HCT116 (cell line): ENCODE data around the gene NTSR1.

Experiments
- CEBPB ChIP-seq: IDR thresholded peaks from 2 replicates; pipeline ENCODE4 v1.6.1; 2012; ENCODE audit warnings: low read depth
- EZH2 ChIP-seq: fragments of 200-600 bp; sonication (generic); IDR thresholded peaks from 2 replicates; pipeline ENCODE4 v1.6.1; 2017; ENCODE audit warnings: antibody characterized with exemption, mixed run types
- EZH2phosphoT487 ChIP-seq: fragments of 200-600 bp; IDR thresholded peaks from 2 replicates; pipeline ENCODE4 v1.6.1; 2018; ENCODE audit warnings: antibody characterized with exemption, borderline replicate concordance
- POLR2A ChIP-seq: IDR thresholded peaks from 2 replicates; pipeline ENCODE4 v1.7.0; 2011; ENCODE audit warnings: borderline replicate concordance; ENCODE audit not compliant: insufficient read depth, insufficient read length; ENCODE audit errors: extremely low read depth
- POLR2AphosphoS5 ChIP-seq: IDR thresholded peaks from 2 replicates; pipeline ENCODE4 v1.6.1; 2011; ENCODE audit warnings: mild to moderate bottlenecking, low read depth, low read length, moderate library complexity
- SIN3A ChIP-seq: IDR thresholded peaks from 2 replicates; pipeline ENCODE4 v1.6.1; 2012; ENCODE audit warnings: low read depth
- TCF7L2 ChIP-seq: IDR thresholded peaks from 2 replicates; pipeline ENCODE4 v1.7.0; 2011; ENCODE audit warnings: borderline replicate concordance, inconsistent platforms; ENCODE audit not compliant: insufficient read depth, insufficient read length; ENCODE audit errors: extremely low read depth
- TF ChIP-seq, protein P1 (sequence below), 3 experiments: fragments of 200-600 bp in 1 of 3; sonication (generic) in 1 of 3; IDR thresholded peaks in 2 of 3; conservative IDR thresholded peaks in 1 of 3; 2 replicates each; pipeline ENCODE4 v1.5.1; 2012 to 2017; ENCODE audit warnings: low read depth in 2 of 3, low read length in 2 of 3, antibody characterized with exemption in 1 of 3, borderline replicate concordance in 1 of 3, control low read depth in 1 of 3, mild to moderate bottlenecking in 1 of 3, mixed read lengths in 1 of 3, mixed run types in 1 of 3, moderate library complexity in 1 of 3; ENCODE audit not compliant: insufficient read depth in 1 of 3
- TF ChIP-seq, protein P2 (sequence below): IDR thresholded peaks from 2 replicates; pipeline ENCODE4 v1.6.1; 2012
- TF ChIP-seq, protein P3 (sequence below): IDR thresholded peaks from 2 replicates; pipeline ENCODE4 v1.6.1; 2012

DNA sequence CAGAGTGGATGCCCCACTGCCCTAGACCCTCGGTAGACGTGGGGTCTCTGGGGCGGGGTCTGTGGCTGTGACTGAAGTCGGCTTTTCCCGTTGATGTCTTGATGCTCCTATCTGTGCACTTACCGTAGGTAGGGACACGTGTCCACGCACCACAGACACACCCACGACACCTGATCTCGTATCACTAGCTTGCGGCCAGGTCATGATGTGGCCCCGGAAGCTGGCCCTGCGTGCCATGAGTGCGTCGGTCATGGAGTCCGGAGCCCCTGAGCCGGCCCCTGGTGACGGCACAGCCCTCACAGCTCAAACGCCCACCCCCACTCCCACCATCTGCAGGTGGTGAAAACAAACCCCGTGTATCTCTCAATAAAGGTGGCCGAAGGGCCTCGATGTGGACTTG is 53.7 kb downstream of the NTSR1 start:
- TF ChIP-seq, protein P1, sequence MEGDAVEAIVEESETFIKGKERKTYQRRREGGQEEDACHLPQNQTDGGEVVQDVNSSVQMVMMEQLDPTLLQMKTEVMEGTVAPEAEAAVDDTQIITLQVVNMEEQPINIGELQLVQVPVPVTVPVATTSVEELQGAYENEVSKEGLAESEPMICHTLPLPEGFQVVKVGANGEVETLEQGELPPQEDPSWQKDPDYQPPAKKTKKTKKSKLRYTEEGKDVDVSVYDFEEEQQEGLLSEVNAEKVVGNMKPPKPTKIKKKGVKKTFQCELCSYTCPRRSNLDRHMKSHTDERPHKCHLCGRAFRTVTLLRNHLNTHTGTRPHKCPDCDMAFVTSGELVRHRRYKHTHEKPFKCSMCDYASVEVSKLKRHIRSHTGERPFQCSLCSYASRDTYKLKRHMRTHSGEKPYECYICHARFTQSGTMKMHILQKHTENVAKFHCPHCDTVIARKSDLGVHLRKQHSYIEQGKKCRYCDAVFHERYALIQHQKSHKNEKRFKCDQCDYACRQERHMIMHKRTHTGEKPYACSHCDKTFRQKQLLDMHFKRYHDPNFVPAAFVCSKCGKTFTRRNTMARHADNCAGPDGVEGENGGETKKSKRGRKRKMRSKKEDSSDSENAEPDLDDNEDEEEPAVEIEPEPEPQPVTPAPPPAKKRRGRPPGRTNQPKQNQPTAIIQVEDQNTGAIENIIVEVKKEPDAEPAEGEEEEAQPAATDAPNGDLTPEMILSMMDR (IDR thresholded peaks at IDR 0.05 in 2 of 3, conservative IDR thresholded peaks at IDR 0.05 in 1 of 3; ENCODE audit: borderline replicate concordance in 1 of 3, insufficient read depth in 1 of 3, low read depth in 2 of 3, low read length in 2 of 3): no peak
- TF ChIP-seq POLR2AphosphoS5 (no peak), CEBPB (no peak), POLR2A (no peak), EZH2phosphoT487 (no peak), SIN3A (no peak; the same call in 1 of the 2 replicates), EZH2 (no peak), TCF7L2 (no peak)
- TF ChIP-seq, protein P2, sequence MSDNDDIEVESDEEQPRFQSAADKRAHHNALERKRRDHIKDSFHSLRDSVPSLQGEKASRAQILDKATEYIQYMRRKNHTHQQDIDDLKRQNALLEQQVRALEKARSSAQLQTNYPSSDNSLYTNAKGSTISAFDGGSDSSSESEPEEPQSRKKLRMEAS: no peak; the same call in 1 of the 2 replicates
- TF ChIP-seq, protein P3, sequence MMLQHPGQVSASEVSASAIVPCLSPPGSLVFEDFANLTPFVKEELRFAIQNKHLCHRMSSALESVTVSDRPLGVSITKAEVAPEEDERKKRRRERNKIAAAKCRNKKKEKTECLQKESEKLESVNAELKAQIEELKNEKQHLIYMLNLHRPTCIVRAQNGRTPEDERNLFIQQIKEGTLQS: no peak
